Stomach (tissue), 4 donors: ENCODE results near the gene TMEM255B.

Experiments used
- CTCF ChIP-seq, 7 experiments: fragments of 450-650 bp in 4 of 7; fragments of 200-600 bp in 3 of 7; sonication (generic) in 3 of 7; IDR thresholded peaks; one replicate each; pipeline ENCODE4 v1.5.1; 2016 to 2019; ENCODE audit warnings: antibody characterized with exemption in 7 of 7, control low read depth in 2 of 7, mild to moderate bottlenecking in 1 of 7
- EP300 ChIP-seq: sonication (generic); formaldehyde crosslinking; IDR thresholded peaks from one replicate; pipeline ENCODE4 v1.6.1; 2017; ENCODE audit warnings: antibody characterized with exemption
- POLR2AphosphoS5 ChIP-seq, 3 donors: sonication (generic); formaldehyde crosslinking; IDR thresholded peaks; one replicate each; pipeline ENCODE4 v1.6.1; 2016; ENCODE audit warnings: antibody characterized with exemption in 3 of 3

DNA sequence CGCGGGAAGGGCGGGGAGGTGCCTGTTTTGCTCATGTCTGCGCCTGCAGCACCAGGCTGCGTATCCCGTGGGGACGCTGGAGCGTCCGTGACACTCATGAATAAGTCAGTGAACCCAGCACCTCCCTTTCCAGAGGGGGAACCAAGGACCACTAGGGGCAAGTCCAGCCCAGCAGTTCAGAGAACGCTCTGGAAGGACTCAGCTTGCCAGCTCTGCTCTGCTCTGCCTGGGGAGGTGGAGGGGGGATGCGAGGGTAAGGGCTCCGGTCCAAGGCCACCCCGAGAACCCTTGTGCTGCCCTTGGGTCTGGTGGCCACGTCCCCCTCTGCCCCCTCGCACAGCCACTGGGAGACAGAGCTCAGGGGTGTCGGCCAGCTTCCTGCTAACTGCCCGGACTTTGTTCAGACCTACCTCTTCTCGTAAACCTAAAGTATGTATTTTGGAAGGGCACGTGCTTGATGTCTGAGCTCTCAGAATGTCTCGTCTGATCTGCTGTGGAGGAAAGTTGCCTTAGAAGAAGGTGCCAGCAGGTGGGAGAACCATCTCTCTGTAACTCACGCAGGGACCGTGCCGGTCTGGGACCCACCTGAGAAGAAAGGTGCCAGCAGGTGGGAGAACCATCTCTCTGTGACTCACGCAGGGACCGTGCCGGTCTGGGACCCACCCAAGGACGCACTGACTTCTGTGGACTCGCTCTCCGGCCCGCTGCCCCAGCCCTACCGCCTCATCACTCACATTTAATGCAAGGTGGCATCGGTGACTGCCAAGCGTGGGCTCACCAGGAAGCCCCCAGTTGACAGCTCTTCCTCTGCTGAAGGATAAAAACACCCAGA is 34.1 kb downstream of the TMEM255B start:
- TF ChIP-seq EP300, result no peak
- TF ChIP-seq CTCF (IDR thresholded peaks at IDR 0.05), result no peak
- no peak for TF ChIP-seq POLR2AphosphoS5 (IDR thresholded peaks at IDR 0.05)
